Measurements from ENCODE around the gene ZNF670. TPM values are rescaled to one million over a fixed set of nuclear protein-coding genes. Genes with fewer than 3 reads are reported as not detected.

Gene ZNF670
- total RNA-seq, 3 donors from 2014 or later: 1.9 to 3.4 (median 2.3) TPM

DNA sequence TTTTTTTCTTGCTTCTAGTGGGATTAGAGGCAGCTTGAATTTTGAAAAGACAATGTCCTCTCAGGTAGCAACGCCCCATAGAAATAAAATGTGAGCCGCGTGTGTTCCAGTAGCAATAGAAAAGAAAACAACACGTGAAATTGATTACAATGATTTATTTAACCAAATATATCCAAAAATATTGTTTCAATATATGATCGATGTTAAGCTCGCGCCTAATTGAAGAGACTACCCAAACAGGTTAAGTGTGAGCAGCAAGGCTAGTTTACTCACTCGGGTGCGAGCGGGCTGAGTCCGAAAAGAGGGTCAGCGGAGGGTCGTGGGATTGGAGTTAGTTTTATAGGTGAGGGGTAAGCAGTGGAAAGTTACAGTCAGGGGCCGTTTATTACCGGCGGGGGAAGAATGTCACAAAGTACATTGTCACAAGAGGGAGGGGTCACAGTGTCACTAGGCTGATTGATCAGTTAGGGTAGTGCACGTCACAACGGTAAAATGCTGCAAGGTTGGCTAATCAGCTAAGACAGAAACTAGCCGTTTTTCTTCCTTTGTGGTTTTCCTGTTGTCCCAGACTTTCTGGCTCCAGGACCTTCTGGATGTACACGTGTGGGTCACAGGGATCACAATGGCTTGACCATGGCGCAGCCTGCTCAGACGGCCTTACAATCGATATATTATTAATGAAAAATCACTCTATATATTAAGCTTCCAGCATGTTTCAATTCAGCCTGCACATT is 697 bp upstream of the ZNF670 start:
- ATAC-seq: no peak

DNA sequence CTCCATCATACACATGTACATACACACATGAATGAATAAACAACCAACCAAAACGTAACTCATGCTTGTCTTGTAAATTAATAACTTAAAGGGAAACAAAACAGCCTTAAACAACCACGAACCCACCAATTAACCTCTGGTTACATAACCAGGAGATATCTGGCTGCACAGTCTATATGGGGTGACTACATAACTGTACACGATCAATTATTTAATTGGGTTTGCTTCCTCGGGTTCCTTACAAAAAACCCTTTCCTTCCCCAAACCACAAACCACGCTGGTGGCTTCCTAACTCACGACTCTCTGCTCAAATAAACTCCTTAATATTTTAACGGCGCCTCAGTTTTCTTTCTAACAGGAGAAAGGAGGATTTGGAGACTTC is 744 bp downstream of the ZNF670 start:
- Histone ChIP-seq H3K4me1 (ENCODE audit: low read depth) (peaks cover 15% of the 10 kb centered on the region), H3K4me3 (peak overlapping the region; percentile 54), H3K9me3 (no peaks in the 10 kb centered on the region), H3K36me3 (ENCODE audit: low read depth) (no peaks in the 10 kb centered on the region)
- TF ChIP-seq, protein P1, sequence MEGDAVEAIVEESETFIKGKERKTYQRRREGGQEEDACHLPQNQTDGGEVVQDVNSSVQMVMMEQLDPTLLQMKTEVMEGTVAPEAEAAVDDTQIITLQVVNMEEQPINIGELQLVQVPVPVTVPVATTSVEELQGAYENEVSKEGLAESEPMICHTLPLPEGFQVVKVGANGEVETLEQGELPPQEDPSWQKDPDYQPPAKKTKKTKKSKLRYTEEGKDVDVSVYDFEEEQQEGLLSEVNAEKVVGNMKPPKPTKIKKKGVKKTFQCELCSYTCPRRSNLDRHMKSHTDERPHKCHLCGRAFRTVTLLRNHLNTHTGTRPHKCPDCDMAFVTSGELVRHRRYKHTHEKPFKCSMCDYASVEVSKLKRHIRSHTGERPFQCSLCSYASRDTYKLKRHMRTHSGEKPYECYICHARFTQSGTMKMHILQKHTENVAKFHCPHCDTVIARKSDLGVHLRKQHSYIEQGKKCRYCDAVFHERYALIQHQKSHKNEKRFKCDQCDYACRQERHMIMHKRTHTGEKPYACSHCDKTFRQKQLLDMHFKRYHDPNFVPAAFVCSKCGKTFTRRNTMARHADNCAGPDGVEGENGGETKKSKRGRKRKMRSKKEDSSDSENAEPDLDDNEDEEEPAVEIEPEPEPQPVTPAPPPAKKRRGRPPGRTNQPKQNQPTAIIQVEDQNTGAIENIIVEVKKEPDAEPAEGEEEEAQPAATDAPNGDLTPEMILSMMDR (IDR thresholded peaks at IDR 0.05): no peak
- intact Hi-C loops (cut with DNase I, micrococcal nuclease): no loop called here
- no peak for DNase-seq
- ATAC-seq: peak; percentile 3

More for the DNA sequence above, 697 bp upstream of the ZNF670 start:
- TF ChIP-seq, protein P1 (IDR thresholded peaks at IDR 0.05): no peak
- intact Hi-C loops (cut with DNase I, micrococcal nuclease): no loop called here
- Histone ChIP-seq H3K4me3 (no peak overlapping the region), H3K9me3 (no peaks in the 10 kb centered on the region), H3K36me3 (ENCODE audit: low read depth) (no peaks in the 10 kb centered on the region), H3K4me1 (ENCODE audit: low read depth) (peaks cover 15% of the 10 kb centered on the region)
- DNase-seq: peak in 1 of 3 donors; percentile 6

DNA sequence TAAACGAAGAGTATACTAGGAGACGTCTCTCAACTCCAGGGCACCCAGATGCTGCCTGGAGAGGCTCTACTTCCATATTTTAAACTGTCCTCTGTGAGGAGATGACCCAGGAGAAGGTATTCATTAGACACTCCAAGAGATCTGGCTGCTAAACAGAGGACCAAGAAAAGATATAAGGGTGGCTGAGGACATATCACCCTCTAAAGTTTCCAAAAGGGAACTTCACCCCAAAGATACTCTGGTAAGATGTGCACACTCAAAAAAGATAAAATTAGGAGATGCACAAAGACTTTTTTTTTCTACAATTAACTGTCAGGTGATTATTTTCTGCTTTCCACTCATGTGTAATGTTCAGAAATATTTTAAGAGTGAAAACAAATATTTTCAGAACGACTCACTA is 1.4 kb downstream of the ZNF670 start:
- no peak for ATAC-seq
- no peak overlapping the region for H3K4me3 ChIP-seq
- DNase-seq: no peak
- no peaks in the 10 kb centered on the region for H3K36me3 ChIP-seq (ENCODE audit: low read depth)
- no peaks in the 10 kb centered on the region for H3K9me3 ChIP-seq
- TF ChIP-seq, protein P1 (IDR thresholded peaks at IDR 0.05): no peak
- intact Hi-C loops (cut with DNase I, micrococcal nuclease): no loop called here
- H3K4me1 ChIP-seq (ENCODE audit: low read depth): peaks cover 15% of the 10 kb centered on the region

DNA sequence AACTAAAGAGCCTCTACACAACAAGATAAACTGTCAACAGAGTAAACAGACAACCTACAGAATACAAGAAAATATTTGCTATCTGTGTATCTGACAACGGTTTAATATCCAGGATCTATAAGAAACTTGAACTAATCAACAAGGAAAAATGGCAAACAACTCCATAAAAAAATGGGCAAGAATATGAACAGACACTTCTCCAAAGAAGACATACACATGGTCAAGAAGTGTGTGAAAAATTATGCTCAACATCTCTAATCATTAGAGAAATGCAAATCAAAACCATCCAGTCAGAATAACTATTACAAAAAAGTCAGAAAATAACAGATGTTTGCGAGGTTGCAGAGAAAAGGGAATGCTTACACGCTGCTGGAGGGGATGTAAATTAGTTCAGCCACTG is 8.0 kb downstream of the ZNF670 start:
- no peak overlapping the region for H3K4me3 ChIP-seq
- intact Hi-C loops (cut with DNase I, micrococcal nuclease): no loop called here
- H3K9me3 ChIP-seq: peaks cover 17% of the 10 kb centered on the region
- ATAC-seq (no peak), DNase-seq (no peak)
- TF ChIP-seq, protein P1 (IDR thresholded peaks at IDR 0.05): no peak
- H3K4me1 ChIP-seq (ENCODE audit: low read depth): peaks cover 1% of the 10 kb centered on the region
- H3K36me3 ChIP-seq (ENCODE audit: low read depth): no peaks in the 10 kb centered on the region

DNA sequence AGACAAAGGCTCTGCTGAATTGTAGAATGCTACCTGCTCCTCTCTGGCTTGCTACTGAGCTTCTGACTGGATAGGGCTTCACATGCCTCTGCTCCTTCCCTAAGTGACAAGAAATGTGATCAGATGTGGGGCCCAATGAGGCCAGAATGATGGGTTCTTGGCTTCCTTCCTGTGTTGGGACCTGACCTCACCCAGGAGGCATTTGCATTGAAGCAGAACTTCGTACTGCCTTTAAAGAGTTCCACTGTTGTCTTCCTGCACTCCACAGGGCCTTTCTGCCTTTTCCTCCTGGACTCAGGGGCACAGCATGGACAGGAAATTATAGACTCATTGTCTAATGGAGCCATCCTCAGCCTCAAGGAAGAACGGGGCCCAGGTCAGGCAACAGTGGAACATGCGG is 14.3 kb downstream of the ZNF670 start:
- ATAC-seq (no peak), DNase-seq (no peak)
- Histone ChIP-seq H3K4me3 (no peak overlapping the region), H3K4me1 (ENCODE audit: low read depth) (no peaks in the 10 kb centered on the region), H3K36me3 (ENCODE audit: low read depth) (no peaks in the 10 kb centered on the region), H3K9me3 (peaks cover 21% of the 10 kb centered on the region)
- intact Hi-C loops (cut with DNase I, micrococcal nuclease): no loop called here
- TF ChIP-seq, protein P1 (IDR thresholded peaks at IDR 0.05): no peak
